Ramos (cell line): ENCODE measurements around the gene NTNG2.

Source experiments
- in situ Hi-C: fragments of 300-500 bp; cut with MboI; formaldehyde crosslinking; loops from one replicate; pipeline ENCODE4 v1.14.3; 2022; ENCODE audit warnings: low sequenced_read_pairs; ENCODE audit not compliant: unreplicated experiment

NTNG2 gene

GRCh38 chr9:132168851-132169250, 7.0 kb downstream of the NTNG2 start:
- in situ Hi-C loops, result no loop called here

- in situ Hi-C loops, result no loop called here
Observed at GRCh38 chr9:132169672-132170392, 8.0 kb downstream of the NTNG2 start.

DNA sequence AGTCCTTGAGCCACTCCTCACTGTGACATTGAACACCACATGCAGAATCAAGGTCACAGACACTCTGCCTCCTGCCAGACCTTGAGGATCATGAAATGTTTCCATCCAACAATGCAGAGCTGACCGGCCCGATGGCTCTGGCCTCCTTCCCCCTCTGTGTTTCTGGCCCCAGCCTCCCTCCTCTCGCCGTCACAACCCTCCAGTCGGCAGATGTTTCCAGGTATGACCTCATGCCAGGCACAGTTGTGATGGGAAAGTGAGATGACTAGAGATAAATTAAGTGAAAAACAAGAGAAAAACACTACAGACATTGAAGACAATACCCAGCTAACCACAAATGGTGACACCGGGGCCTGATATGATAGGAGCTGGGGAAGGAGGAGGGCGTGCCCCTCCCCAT, 9.8 kb downstream of the NTNG2 start:
- in situ Hi-C loops, result no loop called here

GRCh38 chr9:132172185-132172584, 10.3 kb downstream of the NTNG2 start:
- in situ Hi-C loops, result no loop called here

GRCh38 chr9:132175431-132175830, 13.6 kb downstream of the NTNG2 start:
- in situ Hi-C loops, result no loop called here

DNA sequence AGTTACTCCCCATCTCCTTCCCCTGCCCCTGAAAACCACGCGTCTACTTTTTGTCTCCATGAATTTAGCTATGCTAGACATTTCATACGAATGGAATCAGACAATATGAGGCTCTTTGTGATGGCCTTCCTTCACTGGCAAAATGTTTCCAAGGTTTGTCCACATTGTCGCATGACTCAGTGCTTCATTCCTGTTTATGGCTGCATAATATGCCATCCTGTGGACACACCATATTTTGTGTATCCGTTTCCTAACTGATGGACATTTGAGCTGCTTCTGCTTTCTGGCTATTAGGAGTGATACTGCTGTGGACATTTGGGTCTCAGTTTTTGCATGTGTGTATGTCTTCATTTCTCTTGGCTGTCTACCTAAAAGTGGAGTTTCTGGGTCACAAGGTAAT, 14.5 kb downstream of the NTNG2 start:
- in situ Hi-C loops, result no loop called here

DNA sequence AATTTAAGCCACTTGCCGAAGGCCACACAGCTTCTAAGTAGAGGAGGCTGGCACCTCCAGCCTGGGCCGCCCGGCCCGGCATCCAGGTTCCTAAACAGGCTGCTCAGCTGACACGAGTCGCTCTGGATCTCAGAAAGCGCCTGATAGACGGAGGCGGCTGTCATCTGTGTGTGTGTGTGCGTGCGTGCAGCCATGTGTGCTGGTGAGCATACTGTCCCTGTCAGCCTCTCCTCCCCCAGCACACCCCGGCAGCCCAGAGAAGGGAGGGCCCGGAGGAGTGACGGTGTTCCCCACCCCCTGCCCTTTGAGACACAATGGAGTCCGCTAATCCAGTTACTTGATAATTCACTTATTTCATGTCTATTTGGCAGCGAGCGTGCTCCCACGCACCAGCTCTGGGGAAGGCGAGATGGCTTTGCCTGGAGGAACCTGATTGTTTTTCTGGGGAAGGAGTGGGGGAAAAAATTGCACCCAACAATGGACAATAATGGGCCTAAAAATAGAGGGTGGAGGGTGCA, 20.0 kb downstream of the NTNG2 start:
- in situ Hi-C loops, result no loop called here

GRCh38 chr9:132182314-132183091, 20.6 kb downstream of the NTNG2 start:
- in situ Hi-C loops, result no loop called here

DNA sequence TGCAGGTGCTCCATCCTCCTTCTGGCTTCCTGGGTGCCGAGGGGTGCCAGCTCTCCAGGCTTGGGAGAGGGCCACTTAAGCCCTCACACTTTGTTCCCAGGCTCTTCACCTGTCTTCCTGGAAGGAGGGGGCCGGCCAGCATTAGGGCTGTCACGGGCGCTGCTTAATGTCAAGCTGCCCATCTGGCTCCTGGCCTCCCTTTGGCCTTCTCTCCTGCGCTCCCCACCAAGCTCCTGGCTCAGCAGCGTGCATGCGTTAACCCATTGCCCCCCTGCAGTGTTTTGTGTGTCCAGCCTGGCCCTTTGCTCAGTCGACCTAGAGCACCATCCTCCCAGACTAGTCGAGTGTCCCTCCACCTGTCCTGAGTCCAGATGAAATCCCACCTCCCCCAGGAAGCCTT, 21.3 kb downstream of the NTNG2 start:
- in situ Hi-C loops, result no loop called here

GRCh38 chr9:132183715-132184114, 21.9 kb downstream of the NTNG2 start:
- in situ Hi-C loops, result no loop called here

- in situ Hi-C loops, result no loop called here
Observed at GRCh38 chr9:132184124-132184523, 22.3 kb downstream of the NTNG2 start.

- in situ Hi-C loops, result no loop called here
Observed at GRCh38 chr9:132185073-132186009, 23.5 kb downstream of the NTNG2 start.

GRCh38 chr9:132187121-132187620, 25.3 kb downstream of the NTNG2 start:
- in situ Hi-C loops, result no loop called here

GRCh38 chr9:132190966-132191365, 29.1 kb downstream of the NTNG2 start:
- in situ Hi-C loops, result no loop called here

DNA sequence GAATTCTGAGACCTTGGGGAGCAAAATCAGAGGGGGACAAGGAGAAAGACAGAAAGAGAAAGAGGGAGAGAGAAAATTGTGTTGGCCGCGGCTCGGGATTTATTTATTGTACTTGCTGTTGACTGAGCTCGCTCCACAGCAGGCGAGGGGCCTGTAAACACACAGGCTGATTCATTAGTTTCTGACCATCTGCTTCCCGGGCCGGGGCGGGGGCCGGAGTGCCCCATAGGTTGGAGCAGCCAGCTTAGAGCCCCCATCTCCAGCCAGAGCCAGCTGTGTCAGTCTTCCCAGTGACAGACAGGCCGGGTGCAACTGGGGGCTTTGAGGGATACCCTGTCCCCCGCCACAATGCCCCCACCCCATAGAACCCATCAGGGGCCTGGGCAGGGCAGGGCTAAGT, 30.9 kb downstream of the NTNG2 start:
- in situ Hi-C loops, result no loop called here

DNA sequence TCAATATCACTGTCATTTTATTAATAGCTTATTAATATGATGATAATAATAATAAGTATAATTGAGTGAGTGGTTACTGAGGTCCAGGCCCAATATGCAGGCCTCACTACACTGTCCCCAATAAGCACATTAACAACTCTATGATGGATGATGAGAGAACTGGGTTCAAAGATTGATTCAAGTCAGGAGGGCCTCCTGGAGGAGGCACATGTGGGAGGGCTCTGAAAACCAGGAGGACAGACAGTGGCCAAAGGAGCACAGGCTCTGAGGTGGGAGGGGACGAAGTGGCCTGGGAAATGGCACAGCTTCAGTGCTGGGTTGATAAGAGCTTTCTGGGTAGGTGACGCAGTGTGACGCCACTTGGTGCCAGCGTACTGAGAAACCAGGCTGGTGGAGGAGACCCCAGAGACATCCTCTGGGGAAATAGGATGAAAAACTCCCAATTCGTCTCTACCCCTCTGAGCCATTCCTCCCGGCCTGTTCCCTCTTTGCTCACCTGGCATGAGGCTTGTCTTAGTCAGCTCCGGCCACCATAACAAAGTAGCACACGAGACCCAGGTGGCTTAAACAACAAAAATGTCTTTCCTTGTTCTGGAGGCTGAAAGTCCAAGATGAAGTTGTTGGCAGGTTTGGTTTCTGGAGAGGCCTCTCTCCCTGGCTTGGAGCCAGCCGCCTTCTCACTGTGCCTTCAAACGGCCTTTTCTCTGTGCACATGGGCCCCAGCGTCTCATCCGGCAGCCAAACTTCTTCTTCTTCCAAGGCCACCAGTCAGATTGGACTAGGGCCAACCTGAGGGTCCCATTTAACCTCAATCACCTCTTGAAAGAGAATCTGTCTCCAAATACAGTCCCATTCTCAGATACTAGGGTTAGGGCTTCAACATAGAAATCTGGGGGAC, 31.6 kb downstream of the NTNG2 start:
- in situ Hi-C loops, result no loop called here

DNA sequence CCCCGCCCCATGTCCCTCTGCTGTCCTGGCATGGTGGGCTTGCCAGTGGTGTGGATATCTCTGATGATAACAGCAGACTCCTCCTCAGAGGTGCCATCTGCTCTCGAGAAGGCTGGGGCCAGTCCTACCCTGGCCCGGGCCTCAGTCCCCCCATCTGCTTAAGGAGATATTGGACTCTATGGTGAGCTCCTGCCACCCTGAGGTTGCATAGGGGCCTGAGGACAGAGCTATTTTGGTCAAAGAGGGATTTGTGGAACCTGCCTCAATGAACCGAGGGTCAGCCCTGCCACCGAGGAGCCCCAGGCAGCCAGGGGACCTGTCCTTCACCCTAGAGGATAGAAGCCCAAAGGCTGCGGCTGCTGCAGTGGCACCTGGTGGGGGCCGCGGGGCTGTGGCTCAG, 32.6 kb downstream of the NTNG2 start:
- in situ Hi-C loops, result no loop called here

GRCh38 chr9:132197315-132197714, 35.5 kb downstream of the NTNG2 start:
- in situ Hi-C loops, result no loop called here

GRCh38 chr9:132197856-132198550, 36.1 kb downstream of the NTNG2 start:
- in situ Hi-C loops, result no loop called here
